ENCODE results near the gene ASPHD1. TPM values are rescaled to one million over a fixed set of nuclear protein-coding genes. Genes with fewer than 3 reads are reported as not detected.

ASPHD1 gene
- total RNA-seq, 4 donors from 2014 or later, result 0.34 TPM; not detected in 3

DNA sequence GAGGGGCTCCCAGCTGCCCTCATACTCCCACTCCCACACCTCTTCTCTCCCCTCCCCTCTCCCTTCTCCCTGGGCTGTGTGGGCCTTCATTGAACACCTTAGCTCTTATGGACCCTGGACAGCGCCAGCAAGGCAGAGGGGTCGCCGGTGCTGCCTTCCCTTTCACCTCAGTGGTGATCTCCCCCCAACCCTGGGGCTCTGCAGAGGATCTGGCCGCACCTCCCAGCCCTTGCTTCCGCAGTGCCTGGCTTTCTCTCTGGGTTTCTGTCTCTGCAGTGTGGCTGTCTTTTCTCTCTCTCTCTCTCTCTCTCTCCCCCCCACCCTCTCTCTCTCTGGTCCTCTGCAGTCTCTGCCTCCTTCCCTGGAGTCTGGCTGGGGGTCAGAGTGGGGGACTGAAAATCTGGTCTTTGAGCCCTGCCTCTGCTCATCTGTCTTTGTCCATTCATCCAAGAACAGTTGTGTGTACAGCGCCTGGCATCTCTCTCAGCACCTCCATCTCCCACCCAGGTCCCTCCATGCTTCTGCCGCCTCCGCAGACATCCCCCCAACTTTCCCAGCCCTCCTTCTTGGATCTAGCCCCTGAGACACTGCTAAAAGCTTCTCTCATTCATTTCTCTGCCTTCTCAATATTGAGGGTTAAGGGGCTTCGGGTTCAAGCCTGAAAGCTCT lies 2.0 kb upstream of the ASPHD1 start:
- no peak for DNase-seq (ENCODE audit: low spot score in 2 of 2)
- H3K36me3 ChIP-seq, result no peaks in the 10 kb centered on the region
- no peak overlapping the region for H3K4me3 ChIP-seq
- no peaks in the 10 kb centered on the region for H3K9me3 ChIP-seq
- TF ChIP-seq POLR2A (IDR thresholded peaks at IDR 0.05) (no peak), CTCF (IDR thresholded peaks at IDR 0.05) (no peak)
- H3K27me3 ChIP-seq, result peaks cover 25% of the 10 kb centered on the region
- WGBS, result 17% methylated on average over 9 of the region's 9 CpGs
- H3K4me1 ChIP-seq, result peaks cover 19% of the 10 kb centered on the region
- no peak overlapping the region for H3K27ac ChIP-seq

- no peak for TF ChIP-seq POLR2A (IDR thresholded peaks at IDR 0.05)
- no peak for TF ChIP-seq POLR2AphosphoS5 (IDR thresholded peaks at IDR 0.05)
- TF ChIP-seq CTCF (IDR thresholded peaks at IDR 0.05), result no peak
- no peak for TF ChIP-seq EP300 (IDR thresholded peaks at IDR 0.05)
- Histone ChIP-seq H3K27me3 (peaks cover 25% of the 10 kb centered on the region), H3K4me1 (peaks cover 19% of the 10 kb centered on the region), H3K36me3 (no peaks in the 10 kb centered on the region), H3K27ac (no peak overlapping the region), H3K9me3 (no peaks in the 10 kb centered on the region), H3K4me3 (peak overlapping the region; percentile 65)
- 3% methylated on average over 25 of the region's 25 CpGs for WGBS
- DNase-seq (ENCODE audit: low spot score in 2 of 2), result no peak
Observed at GRCh38 chr16:29898804-29899515, 1.3 kb upstream of the ASPHD1 start.

GRCh38 chr16:29899516-29900101 lies 679 bp upstream of the ASPHD1 start, which contains the start of gene SEZ6L2:
Gene SEZ6L2 (minus strand): TSS chr16:29899550. CDS start chr16:29899019, 531 bp downstream.
- Histone ChIP-seq H3K4me3 (peak within 1 kb of the TSS; percentile 65), H3K27me3 (peaks cover 25% of the 10 kb centered on the region), H3K36me3 (no peaks in the 10 kb centered on the region), H3K4me1 (peaks cover 19% of the 10 kb centered on the region), H3K27ac (no peak within 1 kb of the TSS), H3K9me3 (no peaks in the 10 kb centered on the region)
- peak in 1 of 2 donors; percentile 77 for DNase-seq (ENCODE audit: low spot score in 2 of 2)
- TF ChIP-seq CTCF (IDR thresholded peaks at IDR 0.05) (no peak), POLR2A (IDR thresholded peaks at IDR 0.05) (no peak), EP300 (IDR thresholded peaks at IDR 0.05) (no peak), POLR2AphosphoS5 (IDR thresholded peaks at IDR 0.05) (no peak)
- WGBS, result 2% methylated on average over 15 of the region's 29 CpGs

DNA sequence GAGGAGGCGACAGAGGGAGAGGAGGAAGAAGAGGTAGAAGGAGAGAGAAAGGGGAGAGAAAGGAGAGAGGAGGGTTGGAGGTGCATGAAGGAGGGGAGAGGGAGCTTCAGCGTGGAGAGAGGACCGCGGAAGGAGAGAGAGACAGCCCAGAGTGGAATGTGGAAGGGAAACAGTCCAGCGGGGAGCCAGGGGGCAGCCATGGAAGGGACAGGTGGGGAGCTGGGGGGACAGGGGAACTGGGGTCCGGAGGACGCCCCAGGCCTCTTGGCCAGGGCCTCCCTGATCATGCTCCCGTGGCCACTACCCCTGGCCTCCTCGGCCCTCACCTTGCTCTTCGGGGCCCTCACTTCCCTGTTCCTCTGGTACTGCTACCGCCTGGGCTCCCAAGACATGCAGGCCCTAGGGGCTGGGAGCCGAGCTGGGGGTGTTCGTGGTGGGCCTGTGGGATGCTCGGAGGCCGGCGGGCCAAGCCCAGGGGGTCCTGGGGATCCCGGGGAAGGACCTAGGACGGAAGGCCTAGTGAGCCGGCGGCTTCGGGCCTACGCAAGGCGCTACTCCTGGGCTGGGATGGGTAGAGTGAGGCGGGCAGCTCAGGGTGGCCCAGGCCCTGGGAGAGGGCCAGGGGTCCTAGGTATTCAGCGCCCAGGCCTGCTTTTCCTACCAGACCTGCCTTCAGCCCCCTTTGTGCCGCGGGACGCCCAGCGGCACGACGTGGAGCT lies 759 bp downstream of the ASPHD1 start:
- Histone ChIP-seq H3K4me1 (peaks cover 19% of the 10 kb centered on the region), H3K36me3 (no peaks in the 10 kb centered on the region), H3K27ac (no peak overlapping the region), H3K9me3 (no peaks in the 10 kb centered on the region), H3K27me3 (peaks cover 25% of the 10 kb centered on the region), H3K4me3 (peak overlapping the region; percentile 65)
- DNase-seq (ENCODE audit: low spot score in 2 of 2), result no peak
- WGBS, result 26% methylated on average over 11 of the region's 31 CpGs
- no peak for TF ChIP-seq CTCF (IDR thresholded peaks at IDR 0.05)
- no peak for TF ChIP-seq EP300 (IDR thresholded peaks at IDR 0.05)
- no peak for TF ChIP-seq POLR2A (IDR thresholded peaks at IDR 0.05)
- TF ChIP-seq POLR2AphosphoS5 (IDR thresholded peaks at IDR 0.05), result no peak

Data from suprapubic skin (tissue), 4 donors.